ENCODE measurements around the gene KRTAP2-4. TPM values are rescaled to one million over a fixed set of nuclear protein-coding genes. Genes with fewer than 3 reads are reported as not detected.
"Not testable (repeated sequence)": the region's sequence is repeated elsewhere in the genome, so short reads cannot be mapped to it uniquely, and the experiment has no call there.

The KRTAP2-4 gene
- total and polyA plus RNA-seq, 2 of the 13 experiments (the other 11 are each of a cell fraction or from before 2014, with no cell fraction given), result not detected

DNA sequence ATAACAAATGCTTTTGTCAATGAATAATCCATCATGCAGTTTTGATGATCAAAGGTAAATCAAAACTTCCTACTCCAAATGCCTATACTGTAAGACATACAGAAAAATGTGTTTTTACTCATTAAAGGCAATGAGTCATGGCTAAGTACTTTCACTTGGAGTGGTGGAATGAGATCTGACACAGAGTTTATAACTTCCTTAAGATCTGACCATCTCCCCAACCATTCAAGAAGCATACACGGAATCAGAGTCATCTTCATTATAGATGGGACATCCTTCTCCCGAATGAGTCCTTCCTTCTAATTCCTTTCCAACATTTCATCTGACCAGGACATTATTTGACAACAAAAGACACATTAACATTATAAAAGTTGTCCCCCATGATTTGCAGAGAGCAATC is 17.7 kb upstream of the KRTAP2-4 start:
- BruUV-seq (replicated peaks); H3K27me3 ChIP-seq (ENCODE audit: control insufficient read depth in 1 of 2, insufficient read depth in 2 of 2, low read length in 2 of 2); in situ Hi-C loops (cut with HindIII; ENCODE audit: extremely low pct_ligation_motif_present, low pct_unique_long_range_greater_than_20kb); H3K36me3 ChIP-seq (replicated peaks in 1 of 2; ENCODE audit: control insufficient read depth in 1 of 2, insufficient read depth in 2 of 2, low read length in 2 of 2); H3K27ac ChIP-seq (ENCODE audit: extremely low read length, insufficient read depth, low read length); FAIRE-seq; intact Hi-C loops (cut with micrococcal nuclease; ENCODE audit: unreplicated experiment); POLR2A ChIA-PET; H3K4me3 ChIP-seq (replicated peaks in 1 of 3; ENCODE audit: insufficient read depth in 1 of 3, low read depth in 2 of 3, low read length in 3 of 3); H3K4me1 ChIP-seq (ENCODE audit: insufficient read depth, low read length); ATAC-seq; DNase-seq (ENCODE audit: low spot score); H3K79me2 ChIP-seq (ENCODE audit: insufficient read depth, low read length); H3K4me2 ChIP-seq (ENCODE audit: low read depth, low read length); H3K9ac ChIP-seq (ENCODE audit: insufficient read depth, low read depth, low read length); CTCF ChIA-PET (ENCODE audit: low intra/inter-chr PET ratio, low total read pairs); H4K20me1 ChIP-seq (ENCODE audit: insufficient read depth, low read length); H2AFZ ChIP-seq (ENCODE audit: low read length); H3K9me3 ChIP-seq (ENCODE audit: low read length): not testable (repeated sequence)
- WGBS (ENCODE audit: low lambda C conversion rate), result 12% methylated on average over 2 of the region's 2 CpGs

DNA sequence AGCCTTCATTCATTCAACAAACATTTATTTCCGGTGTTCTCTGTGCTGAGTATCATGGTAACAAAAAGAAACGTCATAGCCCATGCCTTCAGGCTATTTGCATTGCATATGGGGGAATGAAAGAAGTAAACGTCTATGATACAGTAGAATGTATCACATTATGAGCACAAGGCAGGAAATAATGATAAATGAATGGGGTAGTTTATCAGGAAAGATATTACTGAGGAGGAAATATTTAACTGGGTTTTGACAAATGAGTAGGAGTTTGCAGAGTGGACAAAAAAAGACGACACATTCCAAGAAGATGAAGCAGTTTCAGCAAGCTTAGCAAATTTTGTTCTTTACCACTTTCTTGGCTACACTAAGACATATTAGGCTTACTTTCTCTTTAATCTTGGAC is 16.9 kb upstream of the KRTAP2-4 start:
- no peak overlapping the region for H3K9ac ChIP-seq (ENCODE audit: insufficient read depth, low read depth, low read length)
- H3K9me3 ChIP-seq (ENCODE audit: low read length), result no peaks in the 10 kb centered on the region
- in situ Hi-C loops (cut with HindIII; ENCODE audit: extremely low pct_ligation_motif_present, low pct_unique_long_range_greater_than_20kb) (no loop called here), intact Hi-C loops (cut with micrococcal nuclease; ENCODE audit: unreplicated experiment) (no loop called here)
- ChIA-PET POLR2A (no interaction called here), CTCF (ENCODE audit: low intra/inter-chr PET ratio, low total read pairs) (no interaction called here)
- no peak for DNase-seq (ENCODE audit: low spot score)
- H3K4me3 ChIP-seq (replicated peaks in 1 of 3; ENCODE audit: insufficient read depth in 1 of 3, low read depth in 2 of 3, low read length in 3 of 3), result no peak overlapping the region
- no TSS peak for BruUV-seq (replicated peaks)
- H3K79me2 ChIP-seq (ENCODE audit: insufficient read depth, low read length), result no peaks in the 10 kb centered on the region
- H3K27ac ChIP-seq (ENCODE audit: extremely low read length, insufficient read depth, low read length), result no peak overlapping the region
- no peak overlapping the region for H2AFZ ChIP-seq (ENCODE audit: low read length)
- ATAC-seq, result no peak
- no peak overlapping the region for H3K4me2 ChIP-seq (ENCODE audit: low read depth, low read length)
- no peaks in the 10 kb centered on the region for H4K20me1 ChIP-seq (ENCODE audit: insufficient read depth, low read length)
- no peaks in the 10 kb centered on the region; a peak in 2 of 5 replicates for H3K27me3 ChIP-seq (ENCODE audit: control insufficient read depth in 1 of 2, insufficient read depth in 2 of 2, low read length in 2 of 2)
- H3K36me3 ChIP-seq (replicated peaks in 1 of 2; ENCODE audit: control insufficient read depth in 1 of 2, insufficient read depth in 2 of 2, low read length in 2 of 2), result no peaks in the 10 kb centered on the region
- H3K4me1 ChIP-seq (ENCODE audit: insufficient read depth, low read length), result no peaks in the 10 kb centered on the region
- FAIRE-seq, result no peak
- WGBS (ENCODE audit: low lambda C conversion rate), result 2% methylated on average over 4 of the region's 4 CpGs
- no peak for TF ChIP-seq SRSF4 (IDR thresholded peaks at IDR 0.05; ENCODE audit: low read depth, low read length, poor library complexity, severe bottlenecking)
- 0 out of 2 replicates have a peak, but pooled peaks have one; percentile 50 for TF ChIP-seq MAFF (IDR thresholded peaks at IDR 0.05; ENCODE audit: low read depth, low read length)
- TF ChIP-seq KAT7 (CRISPR knock-in tag; IDR thresholded peaks at IDR 0.05; ENCODE audit: borderline replicate concordance), result no peak
- TF ChIP-seq, protein P1, sequence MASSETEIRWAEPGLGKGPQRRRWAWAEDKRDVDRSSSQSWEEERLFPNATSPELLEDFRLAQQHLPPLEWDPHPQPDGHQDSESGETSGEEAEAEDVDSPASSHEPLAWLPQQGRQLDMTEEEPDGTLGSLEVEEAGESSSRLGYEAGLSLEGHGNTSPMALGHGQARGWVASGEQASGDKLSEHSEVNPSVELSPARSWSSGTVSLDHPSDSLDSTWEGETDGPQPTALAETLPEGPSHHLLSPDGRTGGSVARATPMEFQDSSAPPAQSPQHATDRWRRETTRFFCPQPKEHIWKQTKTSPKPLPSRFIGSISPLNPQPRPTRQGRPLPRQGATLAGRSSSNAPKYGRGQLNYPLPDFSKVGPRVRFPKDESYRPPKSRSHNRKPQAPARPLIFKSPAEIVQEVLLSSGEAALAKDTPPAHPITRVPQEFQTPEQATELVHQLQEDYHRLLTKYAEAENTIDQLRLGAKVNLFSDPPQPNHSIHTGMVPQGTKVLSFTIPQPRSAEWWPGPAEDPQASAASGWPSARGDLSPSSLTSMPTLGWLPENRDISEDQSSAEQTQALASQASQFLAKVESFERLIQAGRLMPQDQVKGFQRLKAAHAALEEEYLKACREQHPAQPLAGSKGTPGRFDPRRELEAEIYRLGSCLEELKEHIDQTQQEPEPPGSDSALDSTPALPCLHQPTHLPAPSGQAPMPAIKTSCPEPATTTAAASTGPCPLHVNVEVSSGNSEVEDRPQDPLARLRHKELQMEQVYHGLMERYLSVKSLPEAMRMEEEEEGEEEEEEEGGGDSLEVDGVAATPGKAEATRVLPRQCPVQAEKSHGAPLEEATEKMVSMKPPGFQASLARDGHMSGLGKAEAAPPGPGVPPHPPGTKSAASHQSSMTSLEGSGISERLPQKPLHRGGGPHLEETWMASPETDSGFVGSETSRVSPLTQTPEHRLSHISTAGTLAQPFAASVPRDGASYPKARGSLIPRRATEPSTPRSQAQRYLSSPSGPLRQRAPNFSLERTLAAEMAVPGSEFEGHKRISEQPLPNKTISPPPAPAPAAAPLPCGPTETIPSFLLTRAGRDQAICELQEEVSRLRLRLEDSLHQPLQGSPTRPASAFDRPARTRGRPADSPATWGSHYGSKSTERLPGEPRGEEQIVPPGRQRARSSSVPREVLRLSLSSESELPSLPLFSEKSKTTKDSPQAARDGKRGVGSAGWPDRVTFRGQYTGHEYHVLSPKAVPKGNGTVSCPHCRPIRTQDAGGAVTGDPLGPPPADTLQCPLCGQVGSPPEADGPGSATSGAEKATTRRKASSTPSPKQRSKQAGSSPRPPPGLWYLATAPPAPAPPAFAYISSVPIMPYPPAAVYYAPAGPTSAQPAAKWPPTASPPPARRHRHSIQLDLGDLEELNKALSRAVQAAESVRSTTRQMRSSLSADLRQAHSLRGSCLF (CRISPR knock-in tag; IDR thresholded peaks at IDR 0.05; ENCODE audit: borderline replicate concordance), result no peak
- peak; percentile 24 to 60; a peak in 3 of 4 replicates for TF ChIP-seq MAFK (conservative IDR thresholded peaks at IDR 0.05 in 1 of 2, IDR thresholded peaks at IDR 0.05 in 1 of 2; ENCODE audit: low read length in 2 of 2)

Measured in HepG2 (cell line).